NT2/D1 (cell line): ENCODE data around the gene TMEM176A.

ENCODE experiments used
- YY1 ChIP-seq: IDR thresholded peaks from 2 replicates; pipeline ENCODE4 v1.6.1; 2011; ENCODE audit not compliant: insufficient read length, insufficient read depth
- ZNF274 ChIP-seq: IDR thresholded peaks from 2 replicates; pipeline ENCODE4 v1.6.1; 2011; ENCODE audit warnings: mild to moderate bottlenecking, low read depth, low read length

GRCh38 chr7:150829426-150829825 lies 28.9 kb downstream of the TMEM176A start:
- TF ChIP-seq YY1 (no peak), ZNF274 (no peak)
